ENCODE measurements around the gene ALG14.

The ALG14 gene

DNA sequence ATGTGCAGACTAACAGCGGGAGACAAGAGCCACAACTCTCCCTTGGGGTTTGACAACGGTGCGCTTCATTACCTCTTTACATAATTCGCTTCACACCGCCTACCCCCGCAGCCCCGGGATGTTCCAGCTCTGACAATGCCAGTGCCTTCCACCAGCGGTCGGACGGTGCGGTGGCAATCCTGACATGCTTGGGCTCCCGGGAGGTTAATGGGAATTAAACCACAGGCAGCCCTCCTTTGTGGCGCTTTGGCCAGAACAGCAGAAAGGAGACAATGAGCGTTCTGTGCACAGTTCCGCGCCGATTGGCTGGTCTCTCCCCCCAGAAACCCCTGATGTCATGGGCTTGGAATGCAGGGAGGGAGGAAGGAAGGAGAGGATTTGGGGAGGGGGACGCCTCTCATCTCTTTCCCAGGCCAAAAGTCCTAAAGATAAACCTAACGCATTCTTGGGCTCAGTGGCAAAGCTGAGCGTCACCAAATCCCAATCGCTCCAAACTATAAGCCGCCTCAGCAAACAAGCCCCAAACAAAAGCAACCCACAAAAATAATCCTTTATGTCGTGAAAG lies 147.1 kb downstream of the ALG14 start (continued):
- TF ChIP-seq, protein P1, sequence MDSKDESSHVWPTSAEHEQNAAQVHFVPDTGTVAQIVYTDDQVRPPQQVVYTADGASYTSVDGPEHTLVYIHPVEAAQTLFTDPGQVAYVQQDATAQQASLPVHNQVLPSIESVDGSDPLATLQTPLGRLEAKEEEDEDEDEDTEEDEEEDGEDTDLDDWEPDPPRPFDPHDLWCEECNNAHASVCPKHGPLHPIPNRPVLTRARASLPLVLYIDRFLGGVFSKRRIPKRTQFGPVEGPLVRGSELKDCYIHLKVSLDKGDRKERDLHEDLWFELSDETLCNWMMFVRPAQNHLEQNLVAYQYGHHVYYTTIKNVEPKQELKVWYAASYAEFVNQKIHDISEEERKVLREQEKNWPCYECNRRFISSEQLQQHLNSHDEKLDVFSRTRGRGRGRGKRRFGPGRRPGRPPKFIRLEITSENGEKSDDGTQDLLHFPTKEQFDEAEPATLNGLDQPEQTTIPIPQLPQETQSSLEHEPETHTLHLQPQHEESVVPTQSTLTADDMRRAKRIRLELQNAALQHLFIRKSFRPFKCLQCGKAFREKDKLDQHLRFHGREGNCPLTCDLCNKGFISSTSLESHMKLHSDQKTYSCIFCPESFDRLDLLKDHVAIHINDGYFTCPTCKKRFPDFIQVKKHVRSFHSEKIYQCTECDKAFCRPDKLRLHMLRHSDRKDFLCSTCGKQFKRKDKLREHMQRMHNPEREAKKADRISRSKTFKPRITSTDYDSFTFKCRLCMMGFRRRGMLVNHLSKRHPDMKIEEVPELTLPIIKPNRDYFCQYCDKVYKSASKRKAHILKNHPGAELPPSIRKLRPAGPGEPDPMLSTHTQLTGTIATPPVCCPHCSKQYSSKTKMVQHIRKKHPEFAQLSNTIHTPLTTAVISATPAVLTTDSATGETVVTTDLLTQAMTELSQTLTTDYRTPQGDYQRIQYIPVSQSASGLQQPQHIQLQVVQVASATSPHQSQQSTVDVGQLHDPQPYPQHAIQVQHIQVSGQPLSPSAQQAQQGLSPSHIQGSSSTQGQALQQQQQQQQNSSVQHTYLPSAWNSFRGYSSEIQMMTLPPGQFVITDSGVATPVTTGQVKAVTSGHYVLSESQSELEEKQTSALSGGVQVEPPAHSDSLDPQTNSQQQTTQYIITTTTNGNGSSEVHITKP (tag by site-specific recombination; IDR thresholded peaks at IDR 0.05) = peak; percentile 83
- peak; percentile 91 for TF ChIP-seq ZIC2 (tag by site-specific recombination; IDR thresholded peaks at IDR 0.05)
- TF ChIP-seq, protein P2, sequence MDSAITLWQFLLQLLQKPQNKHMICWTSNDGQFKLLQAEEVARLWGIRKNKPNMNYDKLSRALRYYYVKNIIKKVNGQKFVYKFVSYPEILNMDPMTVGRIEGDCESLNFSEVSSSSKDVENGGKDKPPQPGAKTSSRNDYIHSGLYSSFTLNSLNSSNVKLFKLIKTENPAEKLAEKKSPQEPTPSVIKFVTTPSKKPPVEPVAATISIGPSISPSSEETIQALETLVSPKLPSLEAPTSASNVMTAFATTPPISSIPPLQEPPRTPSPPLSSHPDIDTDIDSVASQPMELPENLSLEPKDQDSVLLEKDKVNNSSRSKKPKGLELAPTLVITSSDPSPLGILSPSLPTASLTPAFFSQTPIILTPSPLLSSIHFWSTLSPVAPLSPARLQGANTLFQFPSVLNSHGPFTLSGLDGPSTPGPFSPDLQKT (IDR thresholded peaks at IDR 0.05; ENCODE audit: borderline replicate concordance, low read depth, low read length) = no peak
- no peak for TF ChIP-seq ZNF239 (tag by site-specific recombination; IDR thresholded peaks at IDR 0.05)
- TF ChIP-seq ZNF670 (tag by site-specific recombination; IDR thresholded peaks at IDR 0.05; ENCODE audit: low read depth) = no peak
- TF ChIP-seq ZNF626 (tag by site-specific recombination; IDR thresholded peaks at IDR 0.05) = no peak
- no peak for TF ChIP-seq ZNF529 (tag by site-specific recombination; IDR thresholded peaks at IDR 0.05; ENCODE audit: insufficient replicate concordance)
- TF ChIP-seq, protein P3, sequence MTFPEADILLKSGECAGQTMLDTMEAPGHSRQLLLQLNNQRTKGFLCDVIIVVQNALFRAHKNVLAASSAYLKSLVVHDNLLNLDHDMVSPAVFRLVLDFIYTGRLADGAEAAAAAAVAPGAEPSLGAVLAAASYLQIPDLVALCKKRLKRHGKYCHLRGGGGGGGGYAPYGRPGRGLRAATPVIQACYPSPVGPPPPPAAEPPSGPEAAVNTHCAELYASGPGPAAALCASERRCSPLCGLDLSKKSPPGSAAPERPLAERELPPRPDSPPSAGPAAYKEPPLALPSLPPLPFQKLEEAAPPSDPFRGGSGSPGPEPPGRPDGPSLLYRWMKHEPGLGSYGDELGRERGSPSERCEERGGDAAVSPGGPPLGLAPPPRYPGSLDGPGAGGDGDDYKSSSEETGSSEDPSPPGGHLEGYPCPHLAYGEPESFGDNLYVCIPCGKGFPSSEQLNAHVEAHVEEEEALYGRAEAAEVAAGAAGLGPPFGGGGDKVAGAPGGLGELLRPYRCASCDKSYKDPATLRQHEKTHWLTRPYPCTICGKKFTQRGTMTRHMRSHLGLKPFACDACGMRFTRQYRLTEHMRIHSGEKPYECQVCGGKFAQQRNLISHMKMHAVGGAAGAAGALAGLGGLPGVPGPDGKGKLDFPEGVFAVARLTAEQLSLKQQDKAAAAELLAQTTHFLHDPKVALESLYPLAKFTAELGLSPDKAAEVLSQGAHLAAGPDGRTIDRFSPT (tag by site-specific recombination; IDR thresholded peaks at IDR 0.05) = 0 out of 2 replicates have a peak, but pooled peaks have one; percentile 70
- no peak; the same call in 1 of the 2 replicates for TF ChIP-seq ZFHX2 (tag by site-specific recombination; conservative IDR thresholded peaks at IDR 0.05)
- TF ChIP-seq ZNF16 (tag by site-specific recombination; IDR thresholded peaks at IDR 0.05; ENCODE audit: low read depth) = no peak
- peak; percentile 92 for TF ChIP-seq ZNF366 (tag by site-specific recombination; conservative IDR thresholded peaks at IDR 0.05)
- TF ChIP-seq TRIM28 (IDR thresholded peaks at IDR 0.05; ENCODE audit: borderline replicate concordance, low read length) = peak; percentile 19; the same call in 1 of the 2 replicates
- peak; percentile 83 for TF ChIP-seq IKZF3 (tag by site-specific recombination; IDR thresholded peaks at IDR 0.05)
- no peak for TF ChIP-seq ZNF658 (tag by site-specific recombination; IDR thresholded peaks at IDR 0.05)
- no peak; the same call in 1 of the 2 replicates for TF ChIP-seq ZNF768 (tag by site-specific recombination; IDR thresholded peaks at IDR 0.05)
- TF ChIP-seq, protein P4, sequence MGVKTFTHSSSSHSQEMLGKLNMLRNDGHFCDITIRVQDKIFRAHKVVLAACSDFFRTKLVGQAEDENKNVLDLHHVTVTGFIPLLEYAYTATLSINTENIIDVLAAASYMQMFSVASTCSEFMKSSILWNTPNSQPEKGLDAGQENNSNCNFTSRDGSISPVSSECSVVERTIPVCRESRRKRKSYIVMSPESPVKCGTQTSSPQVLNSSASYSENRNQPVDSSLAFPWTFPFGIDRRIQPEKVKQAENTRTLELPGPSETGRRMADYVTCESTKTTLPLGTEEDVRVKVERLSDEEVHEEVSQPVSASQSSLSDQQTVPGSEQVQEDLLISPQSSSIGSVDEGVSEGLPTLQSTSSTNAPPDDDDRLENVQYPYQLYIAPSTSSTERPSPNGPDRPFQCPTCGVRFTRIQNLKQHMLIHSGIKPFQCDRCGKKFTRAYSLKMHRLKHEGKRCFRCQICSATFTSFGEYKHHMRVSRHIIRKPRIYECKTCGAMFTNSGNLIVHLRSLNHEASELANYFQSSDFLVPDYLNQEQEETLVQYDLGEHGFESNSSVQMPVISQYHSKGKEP (tag by site-specific recombination; IDR thresholded peaks at IDR 0.05) = no peak
- 0 out of 2 replicates have a peak, but pooled peaks have one; percentile 23 for TF ChIP-seq ZNF501 (tag by site-specific recombination; IDR thresholded peaks at IDR 0.05)
- TF ChIP-seq ZNF169 (tag by site-specific recombination; IDR thresholded peaks at IDR 0.05) = no peak
- TF ChIP-seq, protein P5, sequence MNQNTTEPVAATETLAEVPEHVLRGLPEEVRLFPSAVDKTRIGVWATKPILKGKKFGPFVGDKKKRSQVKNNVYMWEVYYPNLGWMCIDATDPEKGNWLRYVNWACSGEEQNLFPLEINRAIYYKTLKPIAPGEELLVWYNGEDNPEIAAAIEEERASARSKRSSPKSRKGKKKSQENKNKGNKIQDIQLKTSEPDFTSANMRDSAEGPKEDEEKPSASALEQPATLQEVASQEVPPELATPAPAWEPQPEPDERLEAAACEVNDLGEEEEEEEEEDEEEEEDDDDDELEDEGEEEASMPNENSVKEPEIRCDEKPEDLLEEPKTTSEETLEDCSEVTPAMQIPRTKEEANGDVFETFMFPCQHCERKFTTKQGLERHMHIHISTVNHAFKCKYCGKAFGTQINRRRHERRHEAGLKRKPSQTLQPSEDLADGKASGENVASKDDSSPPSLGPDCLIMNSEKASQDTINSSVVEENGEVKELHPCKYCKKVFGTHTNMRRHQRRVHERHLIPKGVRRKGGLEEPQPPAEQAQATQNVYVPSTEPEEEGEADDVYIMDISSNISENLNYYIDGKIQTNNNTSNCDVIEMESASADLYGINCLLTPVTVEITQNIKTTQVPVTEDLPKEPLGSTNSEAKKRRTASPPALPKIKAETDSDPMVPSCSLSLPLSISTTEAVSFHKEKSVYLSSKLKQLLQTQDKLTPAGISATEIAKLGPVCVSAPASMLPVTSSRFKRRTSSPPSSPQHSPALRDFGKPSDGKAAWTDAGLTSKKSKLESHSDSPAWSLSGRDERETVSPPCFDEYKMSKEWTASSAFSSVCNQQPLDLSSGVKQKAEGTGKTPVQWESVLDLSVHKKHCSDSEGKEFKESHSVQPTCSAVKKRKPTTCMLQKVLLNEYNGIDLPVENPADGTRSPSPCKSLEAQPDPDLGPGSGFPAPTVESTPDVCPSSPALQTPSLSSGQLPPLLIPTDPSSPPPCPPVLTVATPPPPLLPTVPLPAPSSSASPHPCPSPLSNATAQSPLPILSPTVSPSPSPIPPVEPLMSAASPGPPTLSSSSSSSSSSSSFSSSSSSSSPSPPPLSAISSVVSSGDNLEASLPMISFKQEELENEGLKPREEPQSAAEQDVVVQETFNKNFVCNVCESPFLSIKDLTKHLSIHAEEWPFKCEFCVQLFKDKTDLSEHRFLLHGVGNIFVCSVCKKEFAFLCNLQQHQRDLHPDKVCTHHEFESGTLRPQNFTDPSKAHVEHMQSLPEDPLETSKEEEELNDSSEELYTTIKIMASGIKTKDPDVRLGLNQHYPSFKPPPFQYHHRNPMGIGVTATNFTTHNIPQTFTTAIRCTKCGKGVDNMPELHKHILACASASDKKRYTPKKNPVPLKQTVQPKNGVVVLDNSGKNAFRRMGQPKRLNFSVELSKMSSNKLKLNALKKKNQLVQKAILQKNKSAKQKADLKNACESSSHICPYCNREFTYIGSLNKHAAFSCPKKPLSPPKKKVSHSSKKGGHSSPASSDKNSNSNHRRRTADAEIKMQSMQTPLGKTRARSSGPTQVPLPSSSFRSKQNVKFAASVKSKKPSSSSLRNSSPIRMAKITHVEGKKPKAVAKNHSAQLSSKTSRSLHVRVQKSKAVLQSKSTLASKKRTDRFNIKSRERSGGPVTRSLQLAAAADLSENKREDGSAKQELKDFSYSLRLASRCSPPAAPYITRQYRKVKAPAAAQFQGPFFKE (tag by site-specific recombination; IDR thresholded peaks at IDR 0.05; ENCODE audit: borderline replicate concordance) = no peak
- no peak for TF ChIP-seq MEIS1 (CRISPR knock-in tag; IDR thresholded peaks at IDR 0.05; ENCODE audit: borderline replicate concordance)
- TF ChIP-seq ZNF248 (tag by site-specific recombination; IDR thresholded peaks at IDR 0.05) = no peak
- no peak; the same call in 1 of the 2 replicates for TF ChIP-seq ZSCAN16 (tag by site-specific recombination; IDR thresholded peaks at IDR 0.05)
- no peak for TF ChIP-seq ZNF596 (tag by site-specific recombination; IDR thresholded peaks at IDR 0.05)
- no peak; the same call in 1 of the 2 replicates for TF ChIP-seq KLF10 (tag by site-specific recombination; IDR thresholded peaks at IDR 0.05)
- TF ChIP-seq ZNF791 (tag by site-specific recombination; IDR thresholded peaks at IDR 0.05) = no peak
- no peak for TF ChIP-seq REPIN1 (tag by site-specific recombination; IDR thresholded peaks at IDR 0.05; ENCODE audit: low read depth)

Data from HEK293 (cell line).